Measurements from ENCODE around the gene DIP2B.
"Not testable (repeated sequence)": the region's sequence is repeated elsewhere in the genome, so short reads cannot be mapped to it uniquely, and the experiment has no call there.

Gene DIP2B

GRCh38 chr12:50763639-50764285, 259.0 kb downstream of the DIP2B start, which contains the start of gene ATF1:
TSS of gene ATF1 (plus strand) at chr12:50764101. CDS start at chr12:50780146, 16,045 bp downstream.
- H3K36me3 ChIP-seq (ENCODE audit: control insufficient read depth, insufficient read depth, low read length): no peaks in the 10 kb centered on the region
- H3K9me3 ChIP-seq (ENCODE audit: control insufficient read depth, low read length): no peaks in the 10 kb centered on the region
- peaks cover 17% of the 10 kb centered on the region for H3K79me2 ChIP-seq
- peak within 1 kb of the TSS; percentile 88 for H3K27ac ChIP-seq
- peak within 1 kb of the TSS; percentile 97 for H3K4me3 ChIP-seq (ENCODE audit: low read depth, low read length)
- peak within 1 kb of the TSS; percentile 74 for H3K4me2 ChIP-seq (ENCODE audit: low read length)
- H3K4me1 ChIP-seq: peaks cover 5% of the 10 kb centered on the region
- peak within 1 kb of the TSS; percentile 91 for H2AFZ ChIP-seq
- no peak for TF ChIP-seq CTCF (IDR thresholded peaks at IDR 0.05)
- H3K27me3 ChIP-seq (ENCODE audit: control insufficient read depth, insufficient read depth, low read length): no peaks in the 10 kb centered on the region
- peak within 1 kb of the TSS; percentile 62 for H3K9ac ChIP-seq

GRCh38 chr12:50764286-50765094, 259.7 kb downstream of the DIP2B start:
- Histone ChIP-seq H3K9me3 (ENCODE audit: control insufficient read depth, low read length) (no peaks in the 10 kb centered on the region), H3K4me3 (ENCODE audit: low read depth, low read length) (peak overlapping the region; percentile 97), H3K4me2 (ENCODE audit: low read length) (peak overlapping the region; percentile 60), H3K27ac (peak overlapping the region; percentile 88), H3K9ac (peak overlapping the region; percentile 62), H3K79me2 (peaks cover 17% of the 10 kb centered on the region), H2AFZ (peak overlapping the region; percentile 91), H3K27me3 (ENCODE audit: control insufficient read depth, insufficient read depth, low read length) (no peaks in the 10 kb centered on the region), H3K36me3 (ENCODE audit: control insufficient read depth, insufficient read depth, low read length) (no peaks in the 10 kb centered on the region), H3K4me1 (peaks cover 8% of the 10 kb centered on the region)
- TF ChIP-seq CTCF (IDR thresholded peaks at IDR 0.05): no peak

GRCh38 chr12:50765095-50765911, 260.5 kb downstream of the DIP2B start:
- H3K36me3 ChIP-seq (ENCODE audit: control insufficient read depth, insufficient read depth, low read length): no peaks in the 10 kb centered on the region
- H3K4me1 ChIP-seq: peaks cover 8% of the 10 kb centered on the region
- H3K9me3 ChIP-seq (ENCODE audit: control insufficient read depth, low read length): no peaks in the 10 kb centered on the region
- no peak overlapping the region for H3K9ac ChIP-seq
- peaks cover 17% of the 10 kb centered on the region for H3K79me2 ChIP-seq
- peak; percentile 69 for TF ChIP-seq CTCF (IDR thresholded peaks at IDR 0.05)
- H3K4me2 ChIP-seq (ENCODE audit: low read length): peak overlapping the region; percentile 60
- peak overlapping the region; percentile 88 for H3K27ac ChIP-seq
- no peaks in the 10 kb centered on the region for H3K27me3 ChIP-seq (ENCODE audit: control insufficient read depth, insufficient read depth, low read length)
- H3K4me3 ChIP-seq (ENCODE audit: low read depth, low read length): peak overlapping the region; percentile 97
- peak overlapping the region; percentile 91 for H2AFZ ChIP-seq

- no peak overlapping the region for H3K4me3 ChIP-seq (ENCODE audit: low read depth, low read length)
- H3K4me1 ChIP-seq: peaks cover 5% of the 10 kb centered on the region
- H3K9ac ChIP-seq: no peak overlapping the region
- no peak overlapping the region for H2AFZ ChIP-seq
- H3K27ac ChIP-seq: no peak overlapping the region
- H3K27me3 ChIP-seq (ENCODE audit: control insufficient read depth, insufficient read depth, low read length): no peaks in the 10 kb centered on the region
- peaks cover 32% of the 10 kb centered on the region for H3K79me2 ChIP-seq
- H3K36me3 ChIP-seq (ENCODE audit: control insufficient read depth, insufficient read depth, low read length): no peaks in the 10 kb centered on the region
- H3K9me3 ChIP-seq (ENCODE audit: control insufficient read depth, low read length): no peaks in the 10 kb centered on the region
- H3K4me2 ChIP-seq (ENCODE audit: low read length): no peak overlapping the region
- no peak for TF ChIP-seq CTCF (IDR thresholded peaks at IDR 0.05)
These were observed 263.6 kb downstream of the DIP2B start for GRCh38 chr12:50768391-50768790.

GRCh38 chr12:50768813-50769212, 264.0 kb downstream of the DIP2B start:
- H3K4me3 ChIP-seq (ENCODE audit: low read depth, low read length); H3K27me3 ChIP-seq (ENCODE audit: control insufficient read depth, insufficient read depth, low read length); H3K36me3 ChIP-seq (ENCODE audit: control insufficient read depth, insufficient read depth, low read length); H3K4me1 ChIP-seq; H3K9me3 ChIP-seq (ENCODE audit: control insufficient read depth, low read length); H2AFZ ChIP-seq; H3K9ac ChIP-seq; H3K27ac ChIP-seq: not testable (repeated sequence)
- Histone ChIP-seq H3K79me2 (peaks cover 36% of the 10 kb centered on the region), H3K4me2 (ENCODE audit: low read length) (peak overlapping the region; percentile 19)

All from parathyroid adenoma (tissue), 2 donors.